Hepatocyte (in vitro differentiated cells): ENCODE data around the gene GRK3. TPM values are rescaled to one million over a fixed set of nuclear protein-coding genes. Genes with fewer than 3 reads are reported as not detected.

Source experiments
- DNase-seq: peaks from one replicate; pipeline ENCODE4 v3.0.0-alpha.2; 2016; ENCODE audit warnings: low spot score
- H2AFZ ChIP-seq: fragments of 200-600 bp; sonication (generic); 2 replicates; pipeline ENCODE4 v1.6.0; 2016; ENCODE audit warnings: antibody characterized with exemption, mild to moderate bottlenecking
- H3K27ac ChIP-seq: fragments of 200-600 bp; sonication (generic); 2 replicates; pipeline ENCODE4 v1.5.1; 2016; ENCODE audit warnings: mild to moderate bottlenecking
- H3K27me3 ChIP-seq: fragments of 200-600 bp; sonication (generic); 2 replicates; pipeline ENCODE4 v1.6.1; 2016
- H3K36me3 ChIP-seq: fragments of 200-600 bp; sonication (generic); replicated peaks from 2 replicates; pipeline ENCODE4 v1.5.1; 2016; ENCODE audit warnings: low read depth; ENCODE audit not compliant: insufficient read depth
- H3K4me1 ChIP-seq: fragments of 200-600 bp; sonication (generic); 2 replicates; pipeline ENCODE4 v1.5.1; 2016; ENCODE audit warnings: mild to moderate bottlenecking, moderate library complexity; ENCODE audit not compliant: insufficient read depth
- H3K4me2 ChIP-seq: fragments of 200-600 bp; sonication (generic); 2 replicates; pipeline ENCODE4 v1.6.0; 2016
- H3K4me3 ChIP-seq: fragments of 200-600 bp; sonication (generic); 2 replicates; pipeline ENCODE4 v1.5.1; 2016; ENCODE audit warnings: mild to moderate bottlenecking
- H3K79me2 ChIP-seq: fragments of 200-600 bp; sonication (generic); 2 replicates; pipeline ENCODE4 v1.6.0; 2017; ENCODE audit warnings: mild to moderate bottlenecking
- H3K9me2 ChIP-seq: fragments of 200-600 bp; sonication (generic); replicated peaks from 2 replicates; pipeline ENCODE4 v1.6.0; 2017; ENCODE audit warnings: mild to moderate bottlenecking; ENCODE audit not compliant: insufficient read depth
- H3K9me3 ChIP-seq: fragments of 200-600 bp; sonication (generic); 2 replicates; pipeline ENCODE4 v1.5.1; 2016; ENCODE audit warnings: low read depth, mild to moderate bottlenecking
- H4K20me1 ChIP-seq: fragments of 200-600 bp; sonication (generic); 2 replicates; pipeline ENCODE4 v1.6.0; 2016; ENCODE audit warnings: mild to moderate bottlenecking; ENCODE audit not compliant: insufficient read depth, poor library complexity, severe bottlenecking
- CTCF ChIP-seq: fragments of 200-600 bp; sonication (generic); IDR thresholded peaks from 2 replicates; pipeline ENCODE4 v1.5.1; 2016; ENCODE audit warnings: antibody characterized with exemption, mild to moderate bottlenecking; ENCODE audit not compliant: poor library complexity
- EZH2 ChIP-seq: fragments of 200-600 bp; sonication (generic); IDR thresholded peaks from 2 replicates; pipeline ENCODE4 v1.6.1; 2016; ENCODE audit warnings: antibody characterized with exemption, mild to moderate bottlenecking, borderline replicate concordance
- EZH2phosphoT487 ChIP-seq: fragments of 200-600 bp; sonication (generic); IDR thresholded peaks from one replicate; pipeline ENCODE4 v1.6.1; 2018; ENCODE audit warnings: antibody characterized with exemption, mild to moderate bottlenecking, low read depth, moderate library complexity; ENCODE audit not compliant: unreplicated experiment, severe bottlenecking
- WGBS: methylation state at CpG from one replicate; pipeline ENCODE4 v1.1.6; 2016; ENCODE audit warnings: low lambda C conversion rate; ENCODE audit errors: missing lambda C conversion rate; 5-methylcytosine and 5-hydroxymethylcytosine counted together
- polyA plus RNA-seq: library from polyadenylated mRNA; unstranded; fragments of >200 nt; fragmentation: Nextera tagmentation; extraction: Ambion mirVana; gene quantifications from 2 replicates; pipeline ENCODE4 v1.2.1, GENCODE V29; 2016
- total RNA-seq: library from RNA; depleted of rRNA; stranded (reverse); fragments of >200 nt; gene quantifications from 2 replicates; pipeline ENCODE4 v1.2.3, GENCODE V29; 2014

Gene GRK3
- total and polyA plus RNA-seq, 2 experiments from 2014 or later = 1.5 to 7.1 TPM

- H3K4me1 ChIP-seq = no peaks in the 10 kb centered on the region
- H3K9me3 ChIP-seq = no peaks in the 10 kb centered on the region
- TF ChIP-seq EZH2 = no peak
- no peak for TF ChIP-seq EZH2phosphoT487
- no peak for TF ChIP-seq CTCF
- no peaks in the 10 kb centered on the region for H3K36me3 ChIP-seq
- H2AFZ ChIP-seq = no peak overlapping the region
- H3K27me3 ChIP-seq = no peaks in the 10 kb centered on the region
- no peaks in the 10 kb centered on the region for H4K20me1 ChIP-seq
- no peak overlapping the region for H3K27ac ChIP-seq
- no peak overlapping the region for H3K4me2 ChIP-seq
- WGBS = 88% methylated on average over 10 of the region's 10 CpGs
- H3K79me2 ChIP-seq = no peaks in the 10 kb centered on the region
- no peaks in the 10 kb centered on the region for H3K9me2 ChIP-seq
- no peak for DNase-seq
- H3K4me3 ChIP-seq = no peak overlapping the region
Observed at GRCh38 chr22:25718135-25718840, 153.8 kb downstream of the GRK3 start.

DNA sequence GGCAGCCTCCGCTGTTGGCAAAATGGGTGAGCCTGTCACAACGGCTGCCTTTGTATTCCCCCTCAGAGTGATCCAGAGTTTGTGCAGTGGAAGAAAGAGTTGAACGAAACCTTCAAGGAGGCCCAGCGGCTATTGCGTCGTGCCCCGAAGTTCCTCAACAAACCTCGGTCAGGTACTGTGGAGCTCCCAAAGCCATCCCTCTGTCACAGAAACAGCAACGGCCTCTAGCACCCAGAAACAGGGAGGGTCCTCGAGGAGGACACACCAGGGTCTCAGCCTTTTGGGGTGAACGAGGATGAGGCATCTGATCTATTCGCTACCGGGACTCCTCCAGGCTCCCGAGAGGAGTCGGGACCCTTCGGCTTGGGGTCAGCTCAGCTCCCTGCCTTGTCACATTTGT, 157.7 kb downstream of the GRK3 start:
- no peaks in the 10 kb centered on the region for H3K9me2 ChIP-seq
- H4K20me1 ChIP-seq = no peaks in the 10 kb centered on the region
- H3K36me3 ChIP-seq = no peaks in the 10 kb centered on the region
- no peaks in the 10 kb centered on the region for H3K27me3 ChIP-seq
- TF ChIP-seq EZH2phosphoT487 = no peak
- TF ChIP-seq CTCF = no peak
- no peak for TF ChIP-seq EZH2
- H3K4me3 ChIP-seq = no peak overlapping the region
- WGBS = 98% methylated on average over 16 of the region's 16 CpGs
- H3K9me3 ChIP-seq = no peaks in the 10 kb centered on the region
- no peak for DNase-seq
- H3K4me1 ChIP-seq = no peaks in the 10 kb centered on the region
- H3K27ac ChIP-seq = no peak overlapping the region
- H3K79me2 ChIP-seq = no peaks in the 10 kb centered on the region
- no peak overlapping the region for H2AFZ ChIP-seq
- H3K4me2 ChIP-seq = no peak overlapping the region

DNA sequence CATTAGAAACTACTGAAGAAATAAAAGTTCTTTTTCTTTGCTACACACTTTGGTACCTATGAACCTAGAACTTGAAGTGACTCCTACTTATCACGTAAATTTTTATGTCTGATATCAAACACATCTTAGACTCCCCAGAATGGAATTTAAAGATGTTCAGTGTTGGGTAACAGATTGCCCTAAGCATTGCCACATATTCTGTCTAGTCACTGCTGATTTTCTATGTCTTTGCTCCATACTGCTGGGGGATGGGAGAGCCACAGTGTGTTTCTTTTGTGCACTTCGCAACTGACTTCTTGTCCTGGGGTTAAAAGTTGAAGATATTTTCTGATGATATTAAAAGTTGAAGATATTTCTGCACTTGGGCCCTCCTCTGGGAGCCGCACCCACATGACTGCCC, 158.2 kb downstream of the GRK3 start:
- H3K27ac ChIP-seq = no peak overlapping the region
- H3K4me2 ChIP-seq = no peak overlapping the region
- no peak for DNase-seq
- H3K9me2 ChIP-seq = no peaks in the 10 kb centered on the region
- H3K4me3 ChIP-seq = no peak overlapping the region
- no peaks in the 10 kb centered on the region for H3K4me1 ChIP-seq
- WGBS = 99% methylated on average over 3 of the region's 3 CpGs
- H3K27me3 ChIP-seq = no peaks in the 10 kb centered on the region
- no peak for TF ChIP-seq EZH2
- H2AFZ ChIP-seq = no peak overlapping the region
- H3K36me3 ChIP-seq = no peaks in the 10 kb centered on the region
- H3K9me3 ChIP-seq = no peaks in the 10 kb centered on the region
- H3K79me2 ChIP-seq = no peaks in the 10 kb centered on the region
- H4K20me1 ChIP-seq = no peaks in the 10 kb centered on the region

- TF ChIP-seq EZH2 (no peak), CTCF (no peak), EZH2phosphoT487 (no peak)
- Histone ChIP-seq H3K4me1 (no peaks in the 10 kb centered on the region), H3K4me3 (no peak overlapping the region), H3K27ac (peak overlapping the region; percentile 7), H3K27me3 (no peaks in the 10 kb centered on the region), H3K79me2 (no peaks in the 10 kb centered on the region), H3K4me2 (peak overlapping the region; percentile 1), H3K36me3 (no peaks in the 10 kb centered on the region), H3K9me3 (no peaks in the 10 kb centered on the region), H2AFZ (peak overlapping the region; percentile 20), H3K9me2 (no peaks in the 10 kb centered on the region), H4K20me1 (no peaks in the 10 kb centered on the region)
- WGBS = 52% methylated on average over 4 of the region's 4 CpGs
- DNase-seq = no peak
Observed at GRCh38 chr22:25726241-25726640, 161.8 kb downstream of the GRK3 start.
